Pulmonary artery endothelial cell (primary cell): ENCODE results near the gene MXD4. TPM values are rescaled to one million over a fixed set of nuclear protein-coding genes. Genes with fewer than 3 reads are reported as not detected.
"Not testable (repeated sequence)": the region's sequence is repeated elsewhere in the genome, so short reads cannot be mapped to it uniquely, and the experiment has no call there.

Source experiments
- DNase-seq: peaks from one replicate; pipeline ENCODE4 v3.0.0-alpha.2; 2011; ENCODE audit warnings: low read depth, low spot score
- total RNA-seq: library from RNA; depleted of rRNA; stranded (reverse); fragments of >200 nt; gene quantifications from 2 replicates; pipeline ENCODE4 v1.2.3, GENCODE V29; 2014

MXD4 gene
- total RNA-seq, 1 donor from 2014 or later, result 66.5 TPM

DNA sequence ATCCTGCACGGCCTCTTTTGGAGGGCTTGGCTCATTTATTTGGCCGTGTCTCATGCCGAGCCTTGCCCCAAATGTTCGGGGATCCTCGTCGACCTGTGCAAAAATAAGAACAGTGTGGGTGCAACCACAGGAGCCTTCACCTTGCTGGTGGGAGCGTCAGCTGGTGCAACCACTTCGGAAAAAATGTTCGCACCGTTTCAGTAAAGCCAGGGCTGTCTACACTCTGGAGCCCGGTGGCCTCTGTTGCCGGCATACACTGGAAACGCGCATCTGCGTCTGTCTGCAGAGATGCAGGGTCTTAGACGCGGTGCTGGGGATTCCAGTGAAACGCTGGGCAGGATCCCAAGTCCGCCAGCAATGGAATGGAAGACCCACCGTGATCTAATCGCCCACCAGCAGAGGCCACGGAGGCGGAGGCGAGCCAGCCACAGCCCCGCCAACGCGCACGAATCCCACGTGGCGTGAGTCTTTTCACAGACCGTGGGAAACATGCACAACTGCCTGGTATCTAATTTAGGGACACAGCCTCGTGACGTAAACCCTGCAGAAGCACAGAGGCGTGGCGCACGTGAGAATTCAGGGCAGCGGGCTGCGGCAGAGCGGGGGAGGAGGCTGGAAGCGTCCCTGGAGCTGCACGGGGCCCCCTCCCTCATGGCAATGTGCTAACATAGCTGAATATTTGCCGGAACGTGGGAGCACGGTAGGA is 13.8 kb upstream of the MXD4 start:
- DNase-seq, result no peak

DNA sequence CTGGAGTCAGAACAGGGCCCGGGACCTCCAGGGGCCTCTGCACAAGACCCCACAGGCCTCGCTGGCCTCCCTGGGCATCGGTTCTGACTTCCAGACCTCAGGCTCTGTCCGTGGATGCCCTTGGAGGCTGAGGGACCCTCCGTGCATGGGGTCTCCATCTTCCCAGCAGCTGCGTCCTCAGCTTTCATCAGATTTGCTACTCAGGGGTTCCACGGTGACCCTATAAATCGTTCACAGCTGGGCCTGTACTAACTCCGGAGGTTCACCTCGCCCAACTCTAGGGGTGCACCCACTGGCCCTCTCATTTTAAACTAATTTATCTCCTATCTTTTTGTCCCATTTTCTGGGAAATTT is 13.1 kb upstream of the MXD4 start:
- DNase-seq, result not testable (repeated sequence)

DNA sequence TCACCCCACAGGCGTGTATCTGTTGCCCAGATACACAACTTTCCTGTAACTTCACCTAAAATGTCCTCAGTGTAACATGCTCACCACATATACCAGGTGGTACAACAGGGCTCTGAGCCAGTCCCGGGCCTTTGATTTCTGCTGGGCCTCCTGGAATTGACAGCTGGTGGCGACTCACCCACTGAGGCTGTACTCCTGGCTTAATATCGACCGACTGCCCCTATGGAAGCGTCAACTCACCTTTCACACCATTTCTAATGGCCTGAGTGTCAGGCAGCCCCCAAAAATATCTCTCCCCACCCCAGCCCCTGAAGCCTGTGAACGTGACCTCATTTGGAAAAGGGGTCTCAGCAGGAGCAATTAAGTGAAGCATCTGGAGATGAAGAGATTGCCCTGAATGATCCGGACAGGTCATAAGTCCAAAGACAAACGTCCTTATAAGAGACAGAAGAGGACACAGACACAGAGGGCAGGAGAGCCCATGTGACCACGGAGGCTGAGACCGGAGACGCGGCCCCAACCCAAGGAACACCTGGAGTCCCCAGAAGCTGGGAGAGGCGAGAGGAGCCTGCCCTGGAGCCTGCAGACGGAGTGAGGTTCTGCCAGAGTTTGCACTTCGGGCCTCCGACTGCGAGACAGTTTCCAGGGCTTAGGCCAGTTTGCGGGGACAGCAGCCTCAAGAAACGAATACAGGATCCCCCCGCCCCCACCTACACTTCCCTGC is 12.6 kb upstream of the MXD4 start:
- DNase-seq, result no peak

DNA sequence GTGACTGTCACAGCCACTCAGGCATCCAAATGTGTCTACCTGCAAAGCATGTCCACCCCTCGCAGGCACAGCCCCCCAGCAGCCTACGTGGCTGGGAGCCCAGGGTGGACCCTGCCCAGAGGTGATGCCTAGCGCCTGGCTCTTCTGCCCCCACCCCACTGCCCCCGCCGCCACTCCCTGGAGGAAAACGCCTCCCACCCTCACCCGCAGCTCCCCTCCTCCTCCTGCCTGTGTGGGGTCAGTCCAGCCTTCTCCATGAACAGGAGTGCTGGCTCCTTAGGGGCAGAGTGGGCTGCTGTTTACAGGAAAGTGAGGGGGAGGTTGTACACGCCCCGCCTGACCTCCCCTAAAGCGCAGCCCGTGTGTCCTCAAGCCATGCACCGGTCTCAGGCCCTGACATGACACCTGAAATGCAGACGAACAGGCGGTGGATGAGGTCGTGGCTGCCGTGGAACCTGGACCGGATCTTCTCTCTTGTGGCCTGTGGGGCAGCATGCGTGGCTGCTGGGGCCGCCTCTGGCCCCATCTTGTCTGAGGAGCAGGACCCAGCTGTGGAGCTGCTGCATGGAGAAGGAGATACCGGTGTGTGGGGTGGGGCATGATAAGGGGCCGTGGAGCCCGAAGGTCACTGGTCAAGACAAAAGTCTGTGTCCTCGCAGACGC is 11.9 kb upstream of the MXD4 start:
- DNase-seq, result no peak

DNA sequence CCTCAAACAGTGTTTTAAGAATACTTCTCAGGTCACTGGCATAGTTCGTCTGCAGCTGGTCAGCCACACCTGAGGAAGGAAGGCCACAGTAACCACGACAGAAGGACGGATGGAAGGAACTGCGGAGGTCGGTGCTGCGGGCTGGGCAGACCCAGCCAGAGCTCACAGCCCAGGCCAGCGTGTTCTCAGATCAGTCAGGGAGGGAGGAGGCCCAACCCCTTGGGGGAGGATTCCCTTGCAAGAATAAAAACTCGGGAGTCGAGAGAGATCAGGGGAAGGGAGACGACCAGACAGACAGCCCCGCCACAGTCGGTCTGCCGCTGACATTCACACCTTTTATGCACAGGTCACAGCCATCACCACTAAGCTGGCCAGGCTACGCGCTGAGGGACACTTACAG is 11.3 kb upstream of the MXD4 start:
- DNase-seq, result no peak

DNA sequence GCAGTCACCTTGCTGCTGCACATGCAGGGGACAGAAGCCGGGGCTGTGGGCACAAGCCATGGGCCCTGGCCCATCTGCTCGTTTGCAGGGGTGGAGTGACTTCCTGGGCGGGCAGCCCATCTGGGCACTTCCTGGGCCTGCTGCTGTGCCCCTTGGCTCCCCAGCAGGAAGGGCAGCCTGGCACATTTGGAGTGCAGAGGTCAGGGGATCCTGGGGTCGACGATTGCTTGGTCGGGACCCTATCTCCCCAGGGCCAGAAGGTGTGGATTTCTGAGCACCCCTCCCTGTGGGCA is 10.9 kb upstream of the MXD4 start:
- no peak for DNase-seq

DNA sequence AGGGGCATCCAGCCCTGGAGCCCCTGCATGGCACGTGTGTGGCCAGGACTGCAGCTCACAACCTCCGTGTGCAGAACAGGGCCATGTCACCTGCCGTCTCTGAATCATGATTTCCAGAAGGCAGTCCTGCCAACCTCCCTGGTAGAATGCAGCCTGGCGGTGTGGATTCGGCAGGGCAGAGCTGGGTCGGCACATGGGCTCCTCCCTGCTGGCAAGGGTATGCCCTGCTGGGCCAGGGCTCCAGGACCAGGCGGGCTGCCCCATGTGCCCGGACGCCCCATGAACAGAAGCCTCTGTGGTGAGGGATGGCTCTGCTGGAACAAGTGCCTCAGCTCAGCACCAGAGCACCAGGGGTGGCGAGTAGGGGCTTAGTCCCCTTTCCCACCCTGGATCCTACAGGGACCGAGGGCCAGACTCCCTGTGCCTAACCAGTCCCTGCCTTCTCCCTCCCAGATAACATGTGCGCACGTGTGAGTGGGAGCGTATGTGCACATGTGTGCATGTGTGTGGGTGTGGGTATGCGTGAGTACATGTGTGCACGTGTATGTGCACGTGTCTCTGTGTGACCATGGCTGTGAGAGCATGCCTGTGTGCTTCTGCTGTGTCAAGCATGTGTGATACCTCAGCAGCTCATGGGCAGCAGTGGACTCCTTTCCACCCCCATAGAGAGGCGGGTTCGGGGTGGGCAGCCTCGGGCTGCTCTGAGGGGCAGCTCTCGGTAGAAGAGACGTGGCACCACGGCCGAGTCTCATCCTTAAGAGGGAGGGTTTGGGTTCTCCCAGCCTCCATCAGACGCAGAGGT is 10.3 kb upstream of the MXD4 start:
- DNase-seq, result no peak

DNA sequence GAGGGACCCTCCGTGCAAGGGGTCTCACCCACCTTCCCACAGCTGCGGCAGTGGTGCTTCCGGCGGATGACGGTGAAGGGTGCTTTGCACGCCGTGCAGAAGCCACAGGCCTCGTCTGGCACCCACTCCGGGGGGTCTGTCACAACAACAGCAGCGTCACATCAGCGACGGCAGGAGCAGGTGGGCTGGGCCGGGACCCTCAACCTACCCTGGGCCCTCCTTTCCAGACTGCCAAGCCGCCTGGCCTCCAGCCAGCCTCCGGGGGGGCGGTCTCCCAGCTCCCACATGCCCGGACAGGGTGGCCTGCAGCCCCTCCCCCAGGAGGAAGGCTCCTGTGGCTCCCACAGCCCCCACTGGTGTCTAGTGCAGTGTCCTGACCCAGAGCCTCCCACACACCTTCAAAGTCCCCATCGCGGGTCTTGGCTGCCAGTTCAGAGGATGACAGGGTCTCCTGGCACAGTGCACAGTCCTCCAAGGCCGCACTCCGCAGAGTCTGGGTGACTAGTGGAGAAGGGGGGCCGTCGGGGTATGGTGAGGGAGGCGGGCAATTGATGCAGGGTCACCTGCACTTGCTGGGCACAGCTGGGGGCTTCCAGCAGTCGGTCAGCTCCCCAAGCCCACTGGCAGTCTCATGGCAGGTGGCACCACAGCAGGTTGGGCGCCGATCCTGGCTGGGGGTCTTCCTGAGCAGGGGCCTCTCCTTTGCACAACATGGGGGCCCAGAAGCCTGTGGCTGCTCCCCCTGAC is 9.5 kb upstream of the MXD4 start:
- DNase-seq, result no peak

DNA sequence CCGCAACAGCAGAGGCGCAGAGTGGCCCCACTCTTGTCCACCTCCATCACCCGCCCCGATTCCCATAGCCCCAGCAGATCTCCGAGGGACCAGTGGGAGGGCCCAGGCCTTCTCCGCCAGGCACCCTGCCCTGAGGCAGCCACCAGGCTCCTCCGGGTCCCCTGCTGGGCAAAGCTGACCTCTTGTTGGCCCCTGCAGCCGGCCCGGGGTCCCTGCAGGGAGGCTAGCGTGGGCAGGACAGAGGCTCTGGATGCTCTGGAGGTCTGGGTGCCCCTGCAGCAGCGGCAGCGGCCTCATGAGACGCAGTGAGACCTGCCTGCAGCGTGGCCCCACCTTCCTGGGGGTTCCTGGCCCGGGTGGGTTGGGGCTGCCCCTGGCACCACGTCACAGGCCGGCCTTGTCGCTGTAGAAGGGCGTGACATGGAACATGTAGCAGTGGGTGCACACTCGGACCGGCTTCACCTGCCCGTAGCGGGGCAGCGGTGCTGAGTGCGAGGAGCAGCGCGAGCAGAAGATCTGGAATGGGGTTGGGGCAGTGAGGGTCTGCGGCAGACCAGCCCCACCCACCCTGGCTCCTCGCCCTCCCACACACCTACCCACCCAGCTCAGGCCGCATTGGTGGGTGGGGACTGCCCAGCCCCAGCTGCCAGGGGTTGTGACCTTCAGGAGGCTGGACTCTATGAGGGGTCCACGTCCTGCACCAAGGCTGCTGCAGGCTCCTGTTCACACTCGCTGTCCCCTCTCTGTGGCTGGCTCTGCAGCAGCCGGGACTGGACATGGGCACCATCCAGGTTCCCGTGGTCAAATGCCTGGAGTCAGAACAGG is 8.6 kb upstream of the MXD4 start:
- DNase-seq, result no peak

DNA sequence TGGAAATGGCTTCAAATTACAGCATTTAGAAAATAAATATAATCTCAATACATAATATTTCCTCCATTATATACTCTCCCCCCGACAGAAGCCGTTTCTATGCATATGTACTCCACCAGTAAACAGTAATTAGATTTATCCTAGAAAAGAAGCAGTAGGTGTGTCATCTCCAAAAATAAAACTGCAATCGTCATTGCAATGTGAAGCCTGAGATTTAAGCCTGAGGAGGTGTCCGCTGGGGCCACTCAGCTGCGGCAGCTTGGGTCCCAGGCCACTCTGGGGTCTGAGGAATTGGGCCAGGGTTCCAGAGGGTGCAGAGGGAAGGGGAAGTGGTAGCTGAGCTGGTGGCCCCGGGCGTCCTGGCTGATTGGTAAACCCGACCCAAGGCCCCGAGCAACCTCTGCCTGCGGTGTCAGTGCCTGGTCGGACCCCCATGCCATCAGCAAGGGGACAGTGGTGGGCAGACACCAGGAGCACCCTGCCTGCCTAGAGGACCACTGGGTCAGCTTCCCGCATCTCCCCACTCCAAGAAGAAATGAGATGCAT is 7.8 kb upstream of the MXD4 start:
- DNase-seq, result no peak

DNA sequence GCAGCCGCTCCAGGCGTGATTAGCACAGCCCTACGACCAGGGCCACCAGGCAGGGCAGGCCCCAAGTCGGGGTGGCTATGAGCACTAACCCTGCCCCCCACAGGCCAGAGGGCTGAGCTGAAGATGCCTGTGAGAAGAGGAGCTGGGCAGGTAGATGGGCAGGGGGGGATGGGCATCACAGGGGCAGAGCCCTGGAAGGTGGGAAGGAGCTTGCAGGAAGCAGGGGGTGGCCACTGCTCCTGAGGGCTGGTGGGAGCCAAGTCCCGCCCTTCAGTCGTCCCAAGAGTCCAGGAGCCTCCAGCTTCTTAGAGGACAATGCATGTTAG is 7.3 kb upstream of the MXD4 start:
- no peak for DNase-seq

DNA sequence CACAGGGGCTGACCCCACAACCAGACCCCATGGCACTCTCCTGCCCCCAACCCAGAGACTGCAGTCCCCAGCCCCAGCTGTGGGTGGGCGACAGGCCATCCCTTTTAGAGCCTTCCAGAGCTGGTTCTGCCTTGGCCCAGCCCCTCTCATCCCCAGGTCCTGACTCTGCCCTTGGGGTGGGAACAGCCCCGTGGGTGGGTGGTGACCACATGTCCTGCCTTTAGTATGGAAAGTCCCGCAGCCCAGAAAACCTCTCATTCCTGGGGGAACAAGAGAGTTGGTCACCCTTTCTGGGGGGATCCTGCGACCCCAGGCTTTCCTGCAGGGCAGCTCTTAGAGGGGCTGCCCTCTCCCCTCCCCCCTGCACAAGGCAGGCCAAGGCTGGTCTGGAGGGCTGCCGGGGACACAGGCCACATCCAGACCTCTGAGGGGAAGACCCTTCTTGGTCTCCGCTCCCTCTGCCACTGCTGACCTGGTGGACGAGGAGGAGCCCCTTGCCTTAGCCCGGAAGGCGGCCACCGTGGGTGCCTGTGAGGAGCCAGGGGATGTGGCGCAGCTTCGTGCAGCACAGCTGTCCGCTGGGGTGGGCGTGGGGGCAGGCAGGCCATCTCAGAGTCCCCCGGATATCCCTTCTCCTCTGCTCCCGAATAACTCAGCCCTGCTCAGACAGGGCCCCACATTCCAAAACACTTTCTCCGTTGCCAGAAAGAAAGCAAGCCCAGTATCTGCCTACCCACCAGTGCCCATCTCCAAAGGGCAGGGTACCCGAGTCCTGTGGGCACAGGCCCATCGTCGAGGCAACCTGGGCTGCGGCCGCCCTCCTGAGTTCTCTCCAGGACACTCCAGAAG is 6.7 kb upstream of the MXD4 start:
- no peak for DNase-seq

DNA sequence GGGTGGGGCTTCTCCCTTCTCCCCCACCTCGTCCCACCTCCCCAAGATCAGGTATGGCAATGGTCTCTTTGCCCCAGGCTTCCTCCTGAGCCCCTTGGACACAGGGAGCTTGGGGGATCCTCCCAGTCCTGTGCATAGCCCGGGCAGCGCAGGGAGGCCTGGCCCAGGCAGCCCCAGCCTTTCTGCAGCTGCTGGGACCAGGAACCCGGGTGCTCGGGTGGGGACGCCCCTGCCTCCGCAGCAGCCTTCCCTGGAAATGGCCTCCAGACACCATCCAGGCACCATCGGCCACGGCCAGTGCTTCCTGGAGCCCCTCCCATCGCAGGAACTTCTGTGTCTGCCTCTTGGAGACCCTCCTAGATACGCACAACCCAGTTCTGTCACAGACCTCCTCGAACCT is 5.9 kb upstream of the MXD4 start:
- DNase-seq, result no peak

DNA sequence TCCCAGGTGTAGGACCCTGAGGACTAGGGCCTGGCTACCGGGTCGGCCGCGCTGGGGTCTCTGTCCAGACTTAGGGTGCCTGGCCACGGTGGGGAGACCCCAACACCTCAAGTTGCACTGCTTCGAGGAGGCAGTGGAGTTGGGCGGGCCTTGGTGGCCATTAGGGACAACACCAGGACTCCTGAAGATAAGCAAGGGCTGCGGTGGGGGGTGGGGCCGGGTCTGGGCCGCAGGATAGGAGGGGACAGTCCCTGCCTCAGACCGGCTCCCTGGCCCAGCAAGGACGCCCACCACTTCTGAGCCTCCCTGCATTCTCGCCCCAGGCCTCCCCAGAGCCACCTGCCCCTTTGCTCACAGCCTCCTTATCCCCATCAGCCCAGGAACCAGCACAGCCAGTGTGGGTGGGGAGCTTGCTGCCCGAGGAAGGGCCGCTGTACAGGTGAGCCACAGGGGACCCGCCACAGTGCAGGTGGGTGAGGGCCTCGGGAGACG is 5.5 kb upstream of the MXD4 start:
- DNase-seq, result no peak

DNA sequence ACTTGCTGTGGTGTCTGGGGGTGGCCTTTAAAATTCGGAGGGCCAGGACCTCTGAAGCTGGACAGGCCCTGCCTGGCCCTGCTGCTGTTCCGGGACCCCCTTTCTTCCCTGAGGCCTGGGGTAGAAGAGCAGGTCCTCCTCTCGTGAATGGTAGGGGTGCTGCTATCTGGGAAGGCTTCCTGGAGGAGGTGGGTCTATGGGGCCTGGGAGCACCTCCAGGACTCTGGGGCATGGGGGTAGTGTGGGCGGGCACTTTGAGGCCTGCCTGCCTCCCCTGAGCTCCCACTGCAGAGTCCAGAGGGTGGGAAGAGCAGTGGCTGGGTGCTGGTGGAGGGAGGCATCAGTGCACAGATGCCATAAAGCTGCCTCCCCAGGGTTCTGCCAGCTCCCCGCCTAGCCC is 4.9 kb upstream of the MXD4 start:
- DNase-seq, result no peak

DNA sequence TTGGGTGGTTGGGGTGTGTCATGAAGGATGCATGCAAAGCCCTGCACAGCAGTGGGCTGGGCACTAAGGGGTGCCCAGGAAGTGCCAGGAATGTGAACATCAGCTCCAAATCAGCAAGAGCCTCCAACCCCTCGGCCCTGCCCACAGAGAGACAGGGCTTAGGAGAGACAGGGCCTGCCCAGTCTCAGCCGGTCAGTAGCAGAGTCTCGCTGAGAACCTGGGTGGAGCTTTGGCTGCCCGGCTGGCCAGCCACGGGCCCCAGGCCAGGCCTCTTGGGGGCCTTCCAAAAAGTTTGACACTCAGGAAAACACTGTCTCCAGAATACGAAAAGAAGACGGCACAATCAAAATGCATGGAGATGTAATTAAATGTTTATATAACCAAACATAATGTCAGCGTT is 4.3 kb upstream of the MXD4 start:
- DNase-seq, result no peak

DNA sequence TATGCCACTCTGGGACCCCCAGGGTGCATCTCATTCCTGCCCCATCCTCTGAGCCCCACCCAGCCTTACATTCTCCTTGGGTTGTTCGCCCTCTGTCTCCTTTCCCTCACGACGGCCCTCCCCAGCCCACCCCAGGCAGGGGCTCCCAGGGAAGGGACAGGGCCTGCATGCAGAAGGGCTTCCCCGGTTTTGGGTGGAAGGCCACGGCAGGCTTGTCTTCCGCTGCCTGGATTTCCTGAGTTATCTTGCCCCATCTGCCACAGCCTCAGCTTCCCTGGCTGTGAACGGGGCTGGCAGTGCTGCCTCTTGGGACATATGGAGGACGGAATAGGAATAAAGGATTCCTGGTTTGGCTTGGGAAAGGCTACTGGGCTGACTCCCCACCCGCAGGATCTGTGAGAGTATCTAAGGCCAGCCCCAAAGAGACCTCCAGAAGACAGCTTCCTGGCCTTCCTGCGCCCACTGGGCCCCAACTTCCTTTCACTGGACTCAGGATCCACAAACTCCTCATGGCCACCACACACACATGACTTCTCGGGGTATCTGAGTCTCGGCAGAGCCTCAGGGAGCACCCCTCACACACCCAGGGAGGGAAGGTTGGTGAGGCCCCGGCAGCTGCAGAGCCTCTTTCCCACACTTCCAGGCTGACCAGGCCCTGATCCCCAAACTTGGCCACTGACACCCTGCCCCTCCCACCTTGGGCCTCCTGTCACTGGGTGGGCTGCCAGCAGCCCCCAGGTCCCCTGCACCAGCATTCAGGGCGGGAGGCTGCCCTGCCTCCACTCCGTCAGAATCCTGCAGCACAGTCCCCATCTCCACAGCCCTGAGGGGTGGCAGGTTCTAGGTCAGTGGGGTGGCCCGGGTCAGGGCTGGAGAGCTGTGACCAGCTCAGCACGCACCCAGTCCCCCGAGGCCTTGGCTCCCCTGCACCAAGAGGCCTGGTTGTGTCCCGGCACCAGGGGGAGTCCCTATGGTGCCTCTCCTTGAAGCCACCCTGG is 3.5 kb upstream of the MXD4 start:
- no peak for DNase-seq

DNA sequence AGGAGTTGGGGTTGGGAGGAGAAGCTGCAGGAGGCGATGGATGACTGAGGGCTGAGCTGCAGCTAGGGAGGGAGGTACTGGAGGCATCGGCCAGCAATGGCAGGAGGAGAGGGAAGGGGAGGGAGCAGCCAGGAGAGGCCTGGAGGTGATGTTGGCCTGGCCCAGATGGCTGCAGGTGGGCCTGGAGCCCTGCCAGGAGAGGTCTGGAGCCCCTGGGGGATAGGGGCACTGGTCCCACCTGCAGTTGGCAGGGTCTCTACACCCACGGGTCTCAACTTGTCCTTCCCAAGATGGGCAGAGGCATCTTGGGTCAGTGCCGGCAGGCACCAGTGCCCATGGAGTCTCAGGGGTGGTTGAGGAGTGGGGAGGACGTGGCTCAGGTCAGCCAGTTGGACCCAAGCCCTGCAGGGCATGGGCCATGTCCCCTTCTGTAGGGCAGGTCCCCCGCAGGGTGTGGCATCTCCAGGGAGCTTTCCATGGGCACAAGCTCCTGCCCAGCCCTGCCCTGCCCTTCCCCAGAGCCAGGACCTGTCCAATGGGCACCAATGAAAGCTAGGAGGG is 2.7 kb upstream of the MXD4 start:
- no peak for DNase-seq
